Measurements from ENCODE around the gene IFNL4. TPM values are rescaled to one million over a fixed set of nuclear protein-coding genes. Genes with fewer than 3 reads are reported as not detected.
"Not testable (repeated sequence)": the region's sequence is repeated elsewhere in the genome, so short reads cannot be mapped to it uniquely, and the experiment has no call there.

The IFNL4 gene
- total RNA-seq, 2 experiments from 2014 or later: not detected

- DNase-seq (no peak), ATAC-seq (ENCODE audit: low read depth) (no peak)
- POLR2A ChIA-PET: no interaction called here
- Mint-ChIP-seq H3K9me3 (no peaks in the 10 kb centered on the region), H3K4me3 (no peak overlapping the region), H3K36me3 (no peaks in the 10 kb centered on the region), H3K27me3 (peaks cover 10% of the 10 kb centered on the region), H3K4me1 (peaks cover 1% of the 10 kb centered on the region), H3K27ac (no peak overlapping the region)
These were observed 18.4 kb downstream of the IFNL4 start for GRCh38 chr19:39230096-39230764.

- POLR2A ChIA-PET: no interaction called here
- ATAC-seq (ENCODE audit: low read depth): no peak
- no peak for DNase-seq
- peaks cover 33% of the 10 kb centered on the region for H3K27me3 Mint-ChIP-seq
- H3K9me3 Mint-ChIP-seq: no peaks in the 10 kb centered on the region
- no peaks in the 10 kb centered on the region for H3K36me3 Mint-ChIP-seq
- no peak overlapping the region for H3K27ac Mint-ChIP-seq
- H3K4me1 Mint-ChIP-seq: peaks cover 6% of the 10 kb centered on the region
- no peak overlapping the region for H3K4me3 Mint-ChIP-seq
These were observed 23.7 kb downstream of the IFNL4 start for GRCh38 chr19:39224910-39225309.

- H3K36me3 Mint-ChIP-seq: no peaks in the 10 kb centered on the region
- POLR2A ChIA-PET: no interaction called here
- ATAC-seq (ENCODE audit: low read depth) (no peak), DNase-seq (no peak)
- H3K9me3 Mint-ChIP-seq: no peaks in the 10 kb centered on the region
- H3K4me1 Mint-ChIP-seq: peaks cover 6% of the 10 kb centered on the region
- peaks cover 38% of the 10 kb centered on the region for H3K27me3 Mint-ChIP-seq
- H3K27ac Mint-ChIP-seq: no peak overlapping the region
- no peak overlapping the region for H3K4me3 Mint-ChIP-seq
These were observed 24.9 kb downstream of the IFNL4 start for GRCh38 chr19:39223703-39224279.

GRCh38 chr19:39219108-39219507, 29.5 kb downstream of the IFNL4 start:
- H3K27ac Mint-ChIP-seq; H3K4me3 Mint-ChIP-seq; H3K36me3 Mint-ChIP-seq; H3K4me1 Mint-ChIP-seq; ATAC-seq (ENCODE audit: low read depth); DNase-seq; H3K9me3 Mint-ChIP-seq: not testable (repeated sequence)
- POLR2A ChIA-PET: interaction anchor here (1.2 kb wide), 1 partner anchor 110 kb away, joined by 3 read pairs; no protein-coding TSS in a partner anchor
- H3K27me3 Mint-ChIP-seq: peaks cover 22% of the 10 kb centered on the region

GRCh38 chr19:39218230-39219007, 30.2 kb downstream of the IFNL4 start:
- no peak overlapping the region for H3K4me3 Mint-ChIP-seq
- ATAC-seq (ENCODE audit: low read depth) (no peak), DNase-seq (no peak)
- no peak overlapping the region for H3K27ac Mint-ChIP-seq
- no peaks in the 10 kb centered on the region for H3K36me3 Mint-ChIP-seq
- H3K9me3 Mint-ChIP-seq: no peaks in the 10 kb centered on the region
- peaks cover 9% of the 10 kb centered on the region for H3K4me1 Mint-ChIP-seq
- H3K27me3 Mint-ChIP-seq: peaks cover 18% of the 10 kb centered on the region
- POLR2A ChIA-PET: interaction anchor here (0.6 to 1.2 kb wide), 3 partner anchors 111 to 314 kb away, joined by 3 to 4 read pairs (median 3); no protein-coding TSS in a partner anchor

- POLR2A ChIA-PET: interaction anchor here (0.6 to 0.9 kb wide), 2 partner anchors 20 to 315 kb away, joined by 3 read pairs; no protein-coding TSS in a partner anchor
- no peak for DNase-seq
- ATAC-seq (ENCODE audit: low read depth): no peak
- peaks cover 14% of the 10 kb centered on the region for H3K27me3 Mint-ChIP-seq
- peaks cover 9% of the 10 kb centered on the region for H3K4me1 Mint-ChIP-seq
- H3K27ac Mint-ChIP-seq: no peak overlapping the region
- no peaks in the 10 kb centered on the region for H3K36me3 Mint-ChIP-seq
- H3K9me3 Mint-ChIP-seq: no peaks in the 10 kb centered on the region
- H3K4me3 Mint-ChIP-seq: no peak overlapping the region
These were observed 31.6 kb downstream of the IFNL4 start for GRCh38 chr19:39217094-39217493.

GRCh38 chr19:39215323-39215722, 33.3 kb downstream of the IFNL4 start:
- DNase-seq; H3K4me1 Mint-ChIP-seq; ATAC-seq (ENCODE audit: low read depth); H3K4me3 Mint-ChIP-seq; H3K27ac Mint-ChIP-seq; H3K36me3 Mint-ChIP-seq; H3K27me3 Mint-ChIP-seq; H3K9me3 Mint-ChIP-seq; POLR2A ChIA-PET: not testable (repeated sequence)

- H3K4me1 Mint-ChIP-seq: peaks cover 2% of the 10 kb centered on the region
- H3K27ac Mint-ChIP-seq: no peak overlapping the region
- ATAC-seq (ENCODE audit: low read depth) (peak; percentile 96), DNase-seq (peak; percentile 76)
- H3K27me3 Mint-ChIP-seq: no peaks in the 10 kb centered on the region
- H3K9me3 Mint-ChIP-seq: no peaks in the 10 kb centered on the region
- POLR2A ChIA-PET: interaction anchor here (1.0 to 1.9 kb wide), 2 partner anchors 114 to 116 kb away, joined by 5 to 6 read pairs; no protein-coding TSS in a partner anchor
- no peak overlapping the region for H3K4me3 Mint-ChIP-seq
- H3K36me3 Mint-ChIP-seq: no peaks in the 10 kb centered on the region
These were observed 36.3 kb downstream of the IFNL4 start for GRCh38 chr19:39212375-39212742.

- no peak overlapping the region for H3K4me3 Mint-ChIP-seq
- H3K9me3 Mint-ChIP-seq: no peaks in the 10 kb centered on the region
- no peaks in the 10 kb centered on the region for H3K4me1 Mint-ChIP-seq
- POLR2A ChIA-PET: interaction anchor here (1.0 kb wide), 1 partner anchor 115 kb away, joined by 6 read pairs; no protein-coding TSS in a partner anchor
- no peaks in the 10 kb centered on the region for H3K36me3 Mint-ChIP-seq
- H3K27ac Mint-ChIP-seq: no peak overlapping the region
- peak; percentile 22 for ATAC-seq (ENCODE audit: low read depth)
- H3K27me3 Mint-ChIP-seq: no peaks in the 10 kb centered on the region
- DNase-seq: no peak
These were observed 36.8 kb downstream of the IFNL4 start for GRCh38 chr19:39211731-39212374.

GRCh38 chr19:39209196-39209595, 39.5 kb downstream of the IFNL4 start:
- Mint-ChIP-seq H3K9me3 (no peaks in the 10 kb centered on the region), H3K27ac (no peak overlapping the region), H3K27me3 (peaks cover 14% of the 10 kb centered on the region), H3K36me3 (no peaks in the 10 kb centered on the region), H3K4me3 (no peak overlapping the region), H3K4me1 (no peaks in the 10 kb centered on the region)
- POLR2A ChIA-PET: no interaction called here
- ATAC-seq (ENCODE audit: low read depth): no peak
- DNase-seq: no peak

- H3K9me3 Mint-ChIP-seq: no peaks in the 10 kb centered on the region
- ATAC-seq (ENCODE audit: low read depth) (no peak), DNase-seq (no peak)
- no peaks in the 10 kb centered on the region for H3K36me3 Mint-ChIP-seq
- no peaks in the 10 kb centered on the region for H3K4me1 Mint-ChIP-seq
- H3K27ac Mint-ChIP-seq: no peak overlapping the region
- peaks cover 21% of the 10 kb centered on the region for H3K27me3 Mint-ChIP-seq
- H3K4me3 Mint-ChIP-seq: no peak overlapping the region
- POLR2A ChIA-PET: no interaction called here
These were observed 40.4 kb downstream of the IFNL4 start for GRCh38 chr19:39208175-39208795.

GRCh38 chr19:39207293-39207836, 41.3 kb downstream of the IFNL4 start:
- Mint-ChIP-seq H3K36me3 (no peaks in the 10 kb centered on the region), H3K4me3 (no peak overlapping the region), H3K9me3 (no peaks in the 10 kb centered on the region), H3K27ac (no peak overlapping the region), H3K27me3 (peaks cover 31% of the 10 kb centered on the region), H3K4me1 (no peaks in the 10 kb centered on the region)
- DNase-seq (no peak), ATAC-seq (ENCODE audit: low read depth) (no peak)
- POLR2A ChIA-PET: interaction anchor here (0.6 kb wide), 1 partner anchor 609 kb away, joined by 5 read pairs; no protein-coding TSS in a partner anchor

GRCh38 chr19:39206122-39206521, 42.5 kb downstream of the IFNL4 start:
- POLR2A ChIA-PET: no interaction called here
- no peaks in the 10 kb centered on the region for H3K4me1 Mint-ChIP-seq
- H3K27ac Mint-ChIP-seq: no peak overlapping the region
- no peaks in the 10 kb centered on the region for H3K9me3 Mint-ChIP-seq
- ATAC-seq (ENCODE audit: low read depth) (no peak), DNase-seq (no peak)
- no peak overlapping the region for H3K4me3 Mint-ChIP-seq
- no peaks in the 10 kb centered on the region for H3K36me3 Mint-ChIP-seq
- H3K27me3 Mint-ChIP-seq: peaks cover 41% of the 10 kb centered on the region
